KMS-11 (cell line): ENCODE results near the gene SLC24A4.

ENCODE experiments used
- H2AFZ ChIP-seq: fragments of 200-600 bp; sonication (generic); 2 replicates; pipeline ENCODE4 v1.6.1; 2016; ENCODE audit warnings: antibody characterized with exemption, mixed run types, low read depth
- H3K27ac ChIP-seq: fragments of 200-600 bp; sonication (generic); 2 replicates; pipeline ENCODE4 v1.6.1; 2016; ENCODE audit warnings: mild to moderate bottlenecking, mixed run types
- H3K27me3 ChIP-seq: fragments of 200-600 bp; sonication (generic); 2 replicates; pipeline ENCODE4 v1.6.1; 2017; ENCODE audit warnings: mild to moderate bottlenecking, low read depth, mixed run types, moderate library complexity; ENCODE audit not compliant: insufficient read depth
- H3K36me3 ChIP-seq: fragments of 200-600 bp; sonication (generic); 2 replicates; pipeline ENCODE4 v1.6.1; 2017; ENCODE audit warnings: mild to moderate bottlenecking, mixed run types; ENCODE audit not compliant: insufficient read depth
- H3K4me1 ChIP-seq: fragments of 200-600 bp; sonication (generic); 2 replicates; pipeline ENCODE4 v1.6.1; 2016; ENCODE audit warnings: mild to moderate bottlenecking, low read depth, mixed run types; ENCODE audit not compliant: poor library complexity, severe bottlenecking
- H3K4me2 ChIP-seq: fragments of 200-600 bp; sonication (generic); 2 replicates; pipeline ENCODE4 v1.7.0; 2016; ENCODE audit warnings: mild to moderate bottlenecking, mixed run types
- H3K4me3 ChIP-seq: fragments of 200-600 bp; sonication (generic); IDR thresholded peaks from 2 replicates; pipeline ENCODE4 v1.6.1; 2017; ENCODE audit warnings: low read depth, low read length, mixed read lengths; ENCODE audit not compliant: insufficient read depth
- H3K79me2 ChIP-seq: fragments of 200-600 bp; sonication (generic); 2 replicates; pipeline ENCODE4 v1.6.1; 2016; ENCODE audit warnings: low read depth, mixed run types; ENCODE audit not compliant: insufficient read depth
- H3K9ac ChIP-seq: fragments of 200-600 bp; sonication (generic); 2 replicates; pipeline ENCODE4 v1.6.1; 2016; ENCODE audit warnings: mild to moderate bottlenecking, mixed run types
- H4K20me1 ChIP-seq: fragments of 200-600 bp; sonication (generic); 2 replicates; pipeline ENCODE4 v1.6.1; 2016; ENCODE audit warnings: mild to moderate bottlenecking, mixed run types; ENCODE audit not compliant: insufficient read depth
- CTCF ChIP-seq: fragments of 200-600 bp; sonication (generic); conservative IDR thresholded peaks from 2 replicates; pipeline ENCODE4 v1.6.1; 2017; ENCODE audit warnings: low read depth, mild to moderate bottlenecking, antibody characterized with exemption, low read length, moderate library complexity, mixed read lengths

The SLC24A4 gene

GRCh38 chr14:92501891-92502351, 179.0 kb downstream of the SLC24A4 start:
- Histone ChIP-seq H2AFZ (no peak overlapping the region), H3K9ac (no peak overlapping the region)

GRCh38 chr14:92502541-92503286, 179.7 kb downstream of the SLC24A4 start:
- Histone ChIP-seq H4K20me1 (no peaks in the 10 kb centered on the region), H2AFZ (no peak overlapping the region), H3K36me3 (no peaks in the 10 kb centered on the region), H3K4me2 (no peak overlapping the region), H3K27ac (no peak overlapping the region), H3K9ac (no peak overlapping the region), H3K79me2 (no peaks in the 10 kb centered on the region), H3K4me1 (peaks cover 29% of the 10 kb centered on the region), H3K4me3 (no peak overlapping the region), H3K27me3 (no peaks in the 10 kb centered on the region)
- no peak for TF ChIP-seq CTCF

More at GRCh38 chr14:92501891-92502351, 179.0 kb downstream of the SLC24A4 start:
- no peak overlapping the region for H3K27ac ChIP-seq
- no peak for TF ChIP-seq CTCF
- H3K4me2 ChIP-seq = no peak overlapping the region
- H3K79me2 ChIP-seq = no peaks in the 10 kb centered on the region
- peaks cover 21% of the 10 kb centered on the region for H3K4me1 ChIP-seq
- H3K27me3 ChIP-seq = no peaks in the 10 kb centered on the region
- no peak overlapping the region for H3K4me3 ChIP-seq
- no peaks in the 10 kb centered on the region for H3K36me3 ChIP-seq
- no peaks in the 10 kb centered on the region for H4K20me1 ChIP-seq

DNA sequence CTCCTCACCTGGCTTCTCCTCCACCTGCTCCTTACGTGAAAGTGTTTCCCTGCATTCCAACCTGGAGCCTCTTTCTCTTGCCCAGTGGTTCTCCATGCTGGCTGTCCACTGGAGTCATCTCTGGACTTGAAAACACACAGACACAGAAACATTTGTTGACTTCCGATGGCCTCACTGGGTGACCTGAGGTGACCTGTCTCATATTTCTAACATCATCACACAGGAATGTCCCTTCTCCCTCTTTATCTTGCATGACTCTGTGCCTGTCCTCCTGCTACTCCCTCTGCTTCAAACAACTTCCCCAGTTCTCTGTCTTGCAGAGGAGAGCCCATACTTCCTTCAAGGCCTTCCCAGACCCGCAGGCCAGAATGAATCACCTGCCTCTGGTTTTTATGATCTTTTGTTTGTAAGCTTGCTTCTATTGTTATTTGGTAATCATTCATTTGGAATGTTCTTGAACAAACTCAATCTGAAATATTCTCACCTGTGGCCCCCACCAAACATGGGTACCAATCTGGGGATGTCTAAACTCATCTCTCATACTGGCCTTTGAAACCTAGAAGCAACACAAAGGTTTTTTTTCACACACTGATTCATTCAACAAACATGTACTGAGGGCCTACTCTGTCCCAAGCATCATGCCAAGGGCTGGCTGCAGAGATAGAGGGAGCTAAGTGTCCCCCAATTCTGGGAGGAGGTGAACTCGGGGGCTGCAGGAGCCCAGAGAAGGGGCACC, 181.0 kb downstream of the SLC24A4 start:
- H3K4me1 ChIP-seq = peaks cover 34% of the 10 kb centered on the region
- 0 out of 2 replicates have a peak overlapping the region, but pooled peaks have one; percentile 9 for H3K4me2 ChIP-seq
- no peak overlapping the region for H3K27ac ChIP-seq
- no peaks in the 10 kb centered on the region for H3K27me3 ChIP-seq
- no peak for TF ChIP-seq CTCF
- no peaks in the 10 kb centered on the region for H3K79me2 ChIP-seq
- H3K9ac ChIP-seq = no peak overlapping the region
- no peaks in the 10 kb centered on the region for H3K36me3 ChIP-seq
- no peak overlapping the region for H2AFZ ChIP-seq
- no peaks in the 10 kb centered on the region for H4K20me1 ChIP-seq
- no peak overlapping the region for H3K4me3 ChIP-seq

GRCh38 chr14:92505826-92506225, 182.9 kb downstream of the SLC24A4 start:
- Histone ChIP-seq H3K4me3 (no peak overlapping the region), H3K36me3 (no peaks in the 10 kb centered on the region), H3K4me2 (no peak overlapping the region), H3K27me3 (no peaks in the 10 kb centered on the region), H3K27ac (no peak overlapping the region), H3K9ac (no peak overlapping the region), H2AFZ (no peak overlapping the region), H3K4me1 (peaks cover 34% of the 10 kb centered on the region), H4K20me1 (no peaks in the 10 kb centered on the region), H3K79me2 (no peaks in the 10 kb centered on the region)
- no peak for TF ChIP-seq CTCF
